HG03045 (cell line): ENCODE results near the gene GSN.

Source experiments
- ATAC-seq: cut with Tn5 transposase; IDR thresholded peaks from one replicate; pipeline ENCODE4 v1.9.1; 2021; ENCODE audit warnings: mild to moderate bottlenecking, moderate library complexity; ENCODE audit not compliant: unreplicated experiment

Gene GSN

DNA sequence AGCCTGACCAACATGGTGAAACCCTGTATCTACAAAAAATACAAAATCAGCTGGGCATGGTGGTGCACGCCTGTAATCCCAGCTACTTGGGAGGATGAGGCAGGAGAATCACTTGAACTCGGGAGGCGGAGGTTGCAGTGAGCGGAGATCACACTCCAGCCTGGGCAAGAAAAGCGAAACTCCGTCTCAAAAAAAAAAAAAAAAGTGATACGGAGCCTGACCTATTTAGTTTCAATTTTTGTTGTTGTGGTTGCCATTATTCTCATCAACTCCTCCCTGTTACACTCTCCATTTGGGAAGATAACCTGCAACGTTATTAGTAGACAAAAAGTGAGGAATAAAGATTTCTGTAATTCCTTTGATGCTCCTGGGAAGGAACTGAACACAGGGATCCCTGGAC lies 100.8 kb downstream of the GSN start:
- no peak for ATAC-seq

DNA sequence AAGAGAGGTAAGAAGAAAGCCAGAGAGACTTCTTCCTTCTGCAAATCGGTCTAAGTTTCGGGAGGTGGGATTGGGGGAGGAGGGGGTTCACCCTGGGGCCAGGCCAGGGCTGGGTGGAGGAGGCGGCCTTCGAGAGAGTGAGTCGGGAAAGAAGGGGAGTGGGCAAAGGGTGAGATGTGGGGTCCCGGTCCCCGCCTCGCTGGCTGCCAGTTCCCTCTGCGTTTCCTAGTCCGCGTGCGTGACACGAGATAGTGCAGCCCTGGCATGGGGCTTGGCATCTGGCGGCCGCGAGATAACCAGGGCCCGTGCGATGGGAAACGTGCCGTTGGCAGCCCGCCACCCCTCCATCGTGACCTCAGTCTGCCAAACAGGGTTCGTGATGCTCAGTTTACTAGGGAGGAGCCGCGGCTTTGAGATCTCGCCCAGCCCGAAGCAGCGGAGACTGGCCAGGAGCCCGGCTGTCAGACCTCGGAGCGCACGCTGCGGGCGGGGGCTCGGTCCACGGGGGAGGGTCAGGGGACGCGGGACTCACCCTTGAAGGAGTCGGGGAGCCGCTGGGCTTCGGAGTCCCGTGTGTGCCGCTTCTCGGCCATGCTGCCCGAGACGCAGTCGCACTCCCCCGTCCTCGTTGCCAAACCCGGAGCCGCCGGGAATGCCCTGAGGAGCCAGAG lies 101.8 kb downstream of the GSN start, which contains the start of gene STOM:
Gene STOM, minus strand, starts transcription at position 656 of the 671 bp plus-strand sequence. Its CDS starts 63 bp downstream, at position 593.
- peak; percentile 60 for ATAC-seq

DNA sequence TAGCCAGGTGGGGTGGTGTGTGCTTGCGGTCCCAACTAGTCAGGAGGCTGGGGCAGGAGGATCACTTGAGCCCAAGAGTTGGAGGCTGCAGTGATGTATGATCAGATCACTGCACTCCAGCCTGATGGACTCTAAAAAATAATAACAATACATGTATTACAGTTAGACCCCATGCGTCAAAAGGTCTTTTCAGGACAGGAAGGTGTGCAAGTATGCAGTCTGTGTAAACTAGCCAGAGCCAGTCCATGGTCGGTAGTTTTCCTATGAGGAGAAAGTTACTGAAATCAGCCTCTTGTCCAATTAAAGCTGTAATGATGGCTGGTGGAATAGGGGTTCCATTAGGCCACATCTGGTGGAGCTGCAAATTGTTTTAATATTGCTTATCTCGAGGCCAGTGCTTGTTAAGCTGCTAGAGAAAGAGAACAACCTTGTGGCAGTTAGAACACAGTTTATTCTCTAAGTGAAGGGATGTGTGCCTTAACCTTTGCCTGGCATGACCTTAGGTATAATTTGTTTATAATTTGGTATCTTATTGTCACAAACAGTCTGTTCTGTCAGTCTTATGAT lies 103.6 kb downstream of the GSN start:
- no peak for ATAC-seq

DNA sequence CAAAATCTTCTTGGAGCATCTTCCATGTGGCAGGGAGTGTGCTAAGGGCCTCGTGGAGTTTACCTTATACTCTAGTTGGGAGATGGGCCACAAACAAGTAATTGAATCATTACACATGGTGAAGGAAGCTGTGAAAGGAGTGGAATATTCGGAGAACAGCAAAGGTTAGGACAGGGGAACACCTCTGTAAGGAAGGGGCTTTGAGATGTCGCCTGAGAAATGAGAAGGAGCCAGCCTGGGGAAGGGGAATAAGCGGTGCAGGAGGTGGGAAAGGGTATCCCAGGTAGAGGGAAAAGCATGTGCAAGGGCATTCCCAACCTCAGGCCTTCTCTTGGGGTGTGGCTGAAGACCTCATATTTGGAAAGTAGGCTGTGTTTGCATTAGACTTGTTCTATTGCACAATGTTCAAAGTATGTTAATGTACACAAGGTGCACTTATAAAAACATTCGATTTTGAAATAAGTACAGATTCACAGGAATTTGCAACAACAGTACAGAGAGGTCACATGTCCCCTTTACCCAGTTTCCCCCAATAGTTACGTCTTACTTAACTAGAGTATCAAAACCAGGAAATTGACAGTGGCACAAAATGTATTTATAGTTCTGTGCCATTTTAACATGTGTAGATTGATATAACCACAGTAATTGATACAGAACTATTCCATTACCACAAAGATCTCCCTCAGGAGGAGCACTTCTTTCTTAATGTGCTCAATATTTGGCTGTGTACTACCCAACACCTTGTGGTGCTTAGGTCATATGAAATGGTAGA lies 104.5 kb downstream of the GSN start:
- no peak for ATAC-seq

GRCh38 chr9:121373011-121373729 lies 105.2 kb downstream of the GSN start:
- ATAC-seq: no peak

- ATAC-seq: no peak
Measured at GRCh38 chr9:121376214-121376830, 108.4 kb downstream of the GSN start.

DNA sequence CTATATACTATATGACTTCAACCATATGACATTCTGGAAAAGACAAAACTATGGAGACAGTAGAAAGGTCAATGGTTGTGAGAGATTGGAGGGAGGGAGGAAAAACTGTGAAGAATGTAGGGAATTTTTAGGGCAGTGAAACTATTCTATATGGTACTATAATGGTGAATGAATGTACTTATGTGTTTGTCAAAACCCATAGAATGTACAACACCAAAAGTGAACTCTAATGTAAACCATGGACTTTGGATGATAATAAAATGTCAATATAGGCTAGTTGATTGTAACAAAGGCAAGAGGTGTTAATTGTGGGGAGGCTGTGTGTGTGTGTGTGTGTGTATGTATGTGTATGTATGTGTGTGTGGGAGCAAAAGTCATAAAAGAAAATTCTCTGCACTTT lies 112.9 kb downstream of the GSN start:
- no peak for ATAC-seq
